GM18511 (cell line): ENCODE measurements around the gene CD52.
A peak's percentile ranks its signal among the peaks of the same experiment; 100 is the strongest.
"Not testable (repeated sequence)": the region's sequence is repeated elsewhere in the genome, so short reads cannot be mapped to it uniquely, and the experiment has no call there.

Source experiments
- ATAC-seq: cut with Tn5 transposase; IDR thresholded peaks from one replicate; pipeline ENCODE4 v1.9.1; 2021; ENCODE audit warnings: mild to moderate bottlenecking, moderate library complexity; ENCODE audit not compliant: unreplicated experiment

The CD52 gene

DNA sequence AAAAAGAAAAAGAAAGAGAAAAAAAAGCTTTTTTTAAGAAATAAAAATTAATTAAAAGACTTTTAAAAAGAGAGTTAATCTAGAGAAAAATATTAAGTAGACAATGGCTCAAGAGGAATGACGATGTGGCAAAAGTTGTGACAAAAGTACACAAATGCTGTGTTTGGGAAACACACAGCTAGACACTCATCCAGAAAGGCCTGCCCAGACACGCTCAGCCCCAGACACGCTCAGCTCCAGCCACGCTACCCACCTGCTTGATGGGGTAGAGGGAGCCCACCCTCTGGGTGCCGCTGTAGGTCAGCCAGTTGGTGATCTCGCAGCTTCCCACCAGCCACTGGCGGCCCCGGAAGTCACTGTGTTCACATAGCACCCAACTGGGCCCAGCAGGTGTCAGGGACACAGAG lies 10.2 kb downstream of the CD52 start:
- ATAC-seq, result no peak

DNA sequence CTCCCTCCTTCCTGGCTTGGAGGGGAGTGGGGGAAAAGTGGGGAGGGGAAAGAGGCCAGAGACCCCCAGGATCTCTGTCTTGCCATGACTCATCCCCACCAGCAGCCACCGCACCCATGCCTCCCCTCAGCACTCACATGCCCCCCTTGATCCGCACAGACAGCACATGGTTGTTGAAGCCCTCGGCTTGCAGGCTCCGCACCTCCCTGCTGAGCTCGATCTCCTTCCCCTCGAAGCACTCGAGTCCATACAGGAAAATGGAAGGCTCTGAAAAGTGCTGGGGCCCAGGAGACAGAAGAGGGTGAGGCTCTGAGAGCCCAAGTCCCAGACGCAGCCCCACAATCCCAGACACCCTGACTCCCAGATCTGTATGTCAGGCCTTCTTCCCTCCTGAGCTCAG lies 10.8 kb downstream of the CD52 start:
- no peak for ATAC-seq

DNA sequence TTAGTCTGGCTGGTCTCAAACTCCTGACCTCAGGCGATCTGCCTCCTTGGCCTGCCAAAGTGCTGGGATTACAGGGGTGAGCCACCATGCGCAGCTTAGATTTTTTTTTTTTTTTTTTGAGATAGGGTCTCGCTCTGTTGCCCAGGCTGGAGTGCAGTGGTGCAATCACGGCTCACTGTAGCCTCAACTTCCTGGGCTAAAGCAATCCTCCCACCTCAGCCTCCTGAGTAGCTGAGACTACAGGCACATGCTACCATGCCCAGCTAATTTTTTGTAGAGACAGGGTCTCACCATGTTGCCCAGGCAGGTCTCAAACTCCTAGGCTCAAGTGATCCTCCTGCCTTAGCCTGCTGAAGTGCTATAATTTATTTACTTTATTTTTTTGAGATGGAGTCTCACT lies 11.6 kb downstream of the CD52 start:
- not testable (repeated sequence) for ATAC-seq

DNA sequence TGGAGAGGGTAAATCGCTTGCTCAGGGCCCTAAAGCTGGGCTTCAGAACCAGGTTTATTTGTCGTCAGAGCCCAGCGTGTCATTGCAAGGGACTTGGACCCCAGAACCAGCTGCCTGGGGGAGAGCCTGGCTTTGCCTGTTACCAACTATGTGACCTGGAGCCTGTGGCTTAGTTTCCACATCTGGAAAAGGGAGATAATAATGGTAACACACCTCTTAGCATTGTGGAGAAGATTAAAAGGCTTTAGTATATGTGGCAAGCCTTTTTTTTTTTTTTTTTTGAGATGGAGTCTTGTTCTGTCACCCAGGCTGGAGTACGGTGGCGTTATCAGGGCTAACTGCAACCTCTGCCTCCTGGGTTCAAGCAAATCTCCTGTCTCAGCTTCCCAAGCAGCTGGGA lies 12.5 kb downstream of the CD52 start:
- ATAC-seq, result no peak

DNA sequence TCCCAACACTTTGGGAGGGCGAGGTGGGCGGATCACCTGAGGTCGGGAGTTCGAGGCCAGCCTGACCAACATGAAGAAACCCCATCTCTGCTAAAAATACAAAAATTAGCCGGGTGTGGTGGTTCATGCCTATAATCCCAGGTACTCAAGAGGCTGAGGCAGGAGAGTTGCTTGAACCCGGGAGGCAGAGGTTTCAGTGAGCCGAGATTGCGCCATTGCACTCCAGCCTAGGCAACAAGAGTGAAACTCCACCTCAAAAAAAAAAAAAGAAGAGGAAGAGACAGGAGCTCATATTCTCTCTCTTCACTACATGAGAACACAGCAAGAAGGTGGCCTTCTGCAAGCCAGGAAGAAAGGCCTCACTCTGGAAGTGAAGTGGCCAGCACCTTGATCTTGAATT lies 15.6 kb downstream of the CD52 start:
- not testable (repeated sequence) for ATAC-seq

DNA sequence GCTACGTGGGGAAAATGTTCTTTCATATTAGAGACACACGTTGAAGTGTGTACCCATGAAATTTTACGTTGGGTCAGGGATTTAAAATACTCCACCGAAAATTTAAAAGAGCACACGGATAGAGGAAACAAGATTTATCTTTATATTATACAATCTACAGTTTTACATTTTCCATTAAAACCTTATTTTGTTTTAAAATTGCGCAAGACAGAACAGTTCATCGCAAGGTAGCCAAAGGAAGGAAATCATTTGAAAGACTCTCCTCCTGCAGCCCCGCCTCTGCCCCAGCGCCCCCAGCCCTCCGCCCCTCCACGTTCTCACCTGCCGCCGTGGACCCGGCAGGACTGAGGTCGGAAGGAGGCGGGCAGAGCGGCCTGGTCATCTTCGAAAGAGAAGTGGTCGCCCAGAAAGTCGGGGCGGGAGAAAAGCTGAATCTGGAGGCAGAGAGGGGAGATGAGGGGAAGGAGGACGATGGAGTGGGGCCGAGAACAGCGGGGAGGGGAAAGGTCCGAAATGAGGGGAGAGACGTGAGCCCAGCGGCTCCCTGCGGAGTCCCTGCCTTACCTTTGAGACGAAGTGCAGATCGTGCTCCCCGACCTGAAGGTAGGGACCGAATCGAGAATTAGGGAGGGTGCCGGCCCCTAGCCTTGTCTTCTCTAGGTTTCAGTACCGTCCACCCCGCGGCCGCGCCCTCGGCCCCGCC lies 18.2 kb downstream of the CD52 start:
- no peak for ATAC-seq

DNA sequence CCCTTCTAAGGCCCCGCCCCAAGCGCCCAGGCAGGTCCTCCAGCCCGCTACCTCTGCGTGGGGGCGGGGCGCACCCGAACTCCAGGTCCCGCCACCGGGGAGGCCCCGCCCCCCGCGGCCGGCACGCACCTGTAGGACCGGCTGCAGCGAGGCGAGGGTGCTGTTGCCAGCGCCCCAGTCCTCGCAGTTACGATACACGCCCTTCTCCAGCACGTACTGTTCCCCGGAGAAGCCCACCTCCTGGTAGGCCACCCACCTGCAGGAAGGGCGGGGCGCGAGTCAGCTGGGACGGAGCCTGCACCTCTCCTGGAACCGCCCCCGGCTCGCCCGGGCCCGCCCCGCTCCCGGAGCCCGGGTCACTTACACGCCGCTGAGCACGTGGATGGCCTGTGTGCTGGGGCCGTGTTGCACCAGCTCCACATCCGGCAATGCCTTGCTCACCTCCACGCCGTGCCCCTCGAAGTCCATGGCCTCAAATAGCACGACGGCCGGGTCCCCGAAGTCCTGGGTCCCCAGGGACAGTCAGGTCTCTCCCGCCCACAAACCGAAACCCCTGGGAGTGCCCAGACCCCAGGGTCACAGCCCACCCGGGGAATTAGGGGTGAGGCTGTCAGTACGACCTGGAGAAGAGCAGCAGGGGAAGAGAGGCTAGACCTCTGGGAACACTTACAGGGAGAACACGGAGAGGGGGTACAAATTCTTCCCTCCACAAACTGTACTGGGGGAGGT lies 18.9 kb downstream of the CD52 start:
- ATAC-seq, result peak; percentile 55

DNA sequence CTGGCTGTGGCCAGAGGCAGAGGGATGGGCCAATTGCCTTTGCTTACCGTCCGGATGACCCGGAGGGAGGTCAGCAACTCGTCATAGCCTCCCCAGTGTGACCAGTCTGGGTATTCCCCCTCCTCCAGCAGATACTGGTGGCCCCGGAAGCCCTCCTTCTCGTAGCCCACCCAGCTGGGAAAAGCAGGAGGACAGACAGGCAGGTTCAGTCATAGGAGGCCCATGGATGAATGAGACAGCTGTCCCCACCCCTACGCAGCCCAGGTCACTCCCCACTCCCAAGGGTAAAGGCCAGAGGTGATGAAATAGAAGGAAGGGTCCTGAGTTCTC lies 19.4 kb downstream of the CD52 start:
- ATAC-seq, result no peak

DNA sequence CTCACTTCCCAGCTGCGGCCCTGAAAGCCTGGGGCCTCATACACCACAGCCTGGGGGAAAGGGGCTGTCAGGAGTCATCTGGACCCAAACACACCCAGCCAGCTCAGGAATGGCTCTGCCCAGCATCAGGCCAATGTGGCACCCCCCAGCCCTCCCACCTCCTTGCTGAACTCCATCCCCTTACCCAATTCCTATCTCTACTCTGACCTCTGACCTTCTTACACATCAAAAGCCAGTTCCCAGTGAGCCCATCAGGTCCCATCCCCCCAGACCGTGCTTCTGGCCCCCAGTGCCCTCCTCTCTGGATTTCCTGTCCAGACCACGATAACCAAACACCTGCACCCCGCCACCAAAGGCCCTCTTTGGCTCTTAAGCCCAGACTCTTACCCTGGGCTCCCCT lies 19.9 kb downstream of the CD52 start:
- no peak for ATAC-seq

DNA sequence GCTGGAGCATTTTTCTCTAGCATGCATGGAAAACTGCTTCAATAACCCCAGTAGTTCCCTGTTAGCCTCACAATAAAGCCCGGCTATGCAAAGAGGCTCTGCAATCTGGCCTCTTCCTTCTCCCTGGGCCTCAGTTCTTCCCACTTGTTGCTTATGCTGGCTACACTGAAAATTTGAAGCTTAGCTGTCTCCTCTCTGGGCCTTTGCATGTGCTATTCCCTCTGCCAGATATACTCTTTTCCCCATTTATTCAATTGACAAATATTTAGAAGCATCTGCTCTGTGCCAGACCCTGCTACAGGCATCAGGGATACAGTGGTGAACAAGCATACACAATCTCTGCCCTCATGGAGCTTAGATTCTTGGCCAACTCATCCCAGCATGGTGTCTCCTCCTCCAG lies 20.9 kb downstream of the CD52 start:
- ATAC-seq, result no peak

DNA sequence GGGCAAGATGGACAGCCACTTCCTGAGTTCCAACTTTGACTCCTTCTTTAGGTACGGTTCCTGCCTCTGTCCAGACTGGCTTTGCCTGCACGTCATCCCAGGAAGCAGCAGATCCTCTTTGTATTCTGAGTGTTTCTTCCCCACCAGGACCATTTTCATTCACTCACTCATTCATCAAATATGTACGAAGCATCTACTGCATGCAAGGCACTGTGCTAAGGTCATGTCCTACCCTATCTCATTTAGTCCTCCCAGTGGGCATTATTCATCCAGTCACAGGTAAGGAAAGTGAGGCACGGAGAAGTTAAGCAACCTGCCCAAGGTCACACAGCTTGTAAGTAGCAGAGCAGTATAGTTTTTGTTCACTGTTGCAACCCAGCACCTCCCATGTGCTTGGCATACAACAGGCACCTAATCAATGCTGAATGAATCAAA lies 22.3 kb downstream of the CD52 start:
- ATAC-seq, result no peak

DNA sequence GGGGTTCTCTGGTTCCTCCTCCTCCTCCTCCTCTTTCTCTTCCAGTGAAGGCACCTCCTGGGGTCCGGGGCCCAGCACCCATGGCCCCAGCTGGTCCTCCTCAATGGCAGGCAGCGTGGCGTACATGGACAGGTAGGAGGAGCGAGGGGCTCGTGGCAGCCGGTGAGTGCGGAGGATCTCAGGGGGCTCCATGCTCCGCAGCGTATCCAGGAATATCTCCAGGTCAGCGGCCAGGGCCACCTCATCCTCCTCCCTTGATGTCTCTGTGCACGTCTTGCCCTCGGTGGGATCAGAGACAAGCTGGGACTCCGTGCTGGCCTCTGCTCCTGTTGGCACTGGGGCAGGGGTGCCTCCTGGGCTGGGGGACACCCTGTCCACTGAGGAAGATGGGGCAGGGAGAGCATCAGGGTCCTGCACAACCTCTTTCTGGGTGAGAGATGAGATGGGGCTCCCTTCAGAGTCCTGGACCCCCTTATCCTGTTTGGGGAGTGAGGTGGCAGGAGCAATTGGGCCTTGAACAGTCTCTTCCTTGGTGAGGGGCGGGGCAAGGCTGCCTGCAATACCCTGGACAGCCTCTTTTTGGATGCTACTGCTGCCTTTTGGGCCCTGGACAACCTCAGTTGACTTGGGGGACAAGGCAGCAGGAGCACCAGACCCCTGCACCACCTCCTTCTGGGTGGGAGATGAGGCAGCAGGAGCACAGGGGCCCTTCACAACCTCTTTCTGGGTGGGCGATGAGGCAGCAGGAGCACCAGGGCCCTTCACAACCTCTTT lies 26.6 kb downstream of the CD52 start:
- no peak for ATAC-seq

DNA sequence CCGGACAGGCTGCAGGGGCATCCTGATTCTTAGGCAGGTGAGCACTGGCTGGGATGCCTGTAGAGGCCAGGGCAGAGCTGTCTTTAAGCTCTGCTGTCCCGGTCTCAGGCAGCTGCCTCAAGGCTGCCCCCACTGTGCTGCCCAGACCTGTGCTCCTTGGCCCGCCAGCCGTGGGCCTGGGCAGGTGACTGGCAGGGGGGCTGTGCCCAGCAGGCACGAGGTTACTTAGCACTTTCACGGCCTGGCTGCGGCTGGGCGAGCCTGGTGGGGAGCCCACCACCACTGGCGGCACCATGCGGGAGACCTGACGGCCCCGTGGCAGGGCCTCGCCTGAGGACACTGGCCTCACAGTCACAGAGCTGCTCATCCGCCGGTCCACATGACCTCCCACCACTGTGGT lies 28.0 kb downstream of the CD52 start:
- ATAC-seq, result no peak

DNA sequence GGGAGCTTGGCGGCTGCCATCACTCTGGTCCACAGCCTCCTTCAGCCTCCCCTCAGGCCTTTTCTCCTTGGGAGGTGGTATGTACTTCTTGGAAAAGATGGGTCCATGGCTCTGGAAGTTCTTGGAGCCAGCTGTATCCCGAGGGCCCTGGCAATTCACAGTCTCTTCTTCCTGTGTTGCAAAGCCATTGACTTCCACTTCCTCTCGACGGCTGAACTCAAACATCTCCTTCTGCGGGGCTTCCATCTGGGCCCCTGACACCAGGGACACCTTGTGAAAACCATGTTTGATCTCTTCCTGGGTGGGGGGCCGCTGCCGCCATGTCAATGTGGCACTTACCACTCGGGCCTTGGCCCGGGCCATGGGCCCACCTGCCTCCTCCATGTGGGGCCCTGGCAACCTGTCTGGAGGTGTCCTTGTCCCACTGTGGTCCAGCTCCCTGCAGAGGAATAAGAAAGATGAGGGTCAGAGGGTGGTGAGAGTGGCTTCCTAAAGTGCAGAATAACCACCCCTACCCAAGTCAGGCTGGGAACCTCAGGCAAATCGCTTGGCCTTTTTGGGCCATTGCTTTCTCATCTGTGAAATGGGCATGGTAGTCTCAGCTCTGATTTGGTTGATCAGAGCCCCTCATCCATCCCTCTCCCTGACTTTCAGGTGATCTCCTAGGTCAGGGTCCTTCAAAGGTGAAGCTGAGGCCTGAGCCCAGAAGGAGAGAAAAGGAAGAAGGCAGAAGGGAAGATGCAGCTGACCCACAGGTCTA lies 28.7 kb downstream of the CD52 start:
- ATAC-seq, result no peak

DNA sequence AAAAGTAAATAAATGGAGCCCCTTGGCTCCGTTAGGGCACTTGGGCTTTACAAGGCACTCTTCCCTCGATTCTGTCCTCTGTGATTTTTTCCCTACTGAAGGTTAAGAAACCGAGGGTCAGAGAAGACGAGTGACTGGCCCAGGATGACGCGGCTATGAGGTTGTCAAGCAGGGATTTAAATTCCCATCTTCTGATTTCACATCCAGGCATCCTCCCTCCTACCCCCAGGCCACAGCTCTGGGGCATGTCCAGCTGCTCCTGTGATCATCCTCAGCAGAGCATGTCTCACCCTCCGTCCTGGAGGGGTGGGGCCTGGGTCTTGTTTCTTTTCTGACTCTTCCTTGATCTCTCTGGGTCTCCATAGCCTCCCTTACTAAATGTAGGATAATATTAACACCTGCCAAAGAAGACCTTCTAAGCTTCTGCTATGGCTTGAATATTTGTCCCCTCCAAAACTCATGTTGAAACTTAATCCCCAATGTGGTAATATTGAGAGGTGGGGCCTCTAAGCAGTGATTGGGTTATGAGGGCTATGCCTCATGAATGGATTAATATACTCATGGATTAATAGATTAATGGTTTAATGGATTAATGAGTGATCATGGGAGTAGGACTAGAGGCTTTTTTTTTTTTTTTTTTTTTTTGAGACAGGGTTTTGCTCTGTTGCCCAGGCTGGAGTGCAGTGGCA lies 31.6 kb downstream of the CD52 start:
- ATAC-seq, result no peak

DNA sequence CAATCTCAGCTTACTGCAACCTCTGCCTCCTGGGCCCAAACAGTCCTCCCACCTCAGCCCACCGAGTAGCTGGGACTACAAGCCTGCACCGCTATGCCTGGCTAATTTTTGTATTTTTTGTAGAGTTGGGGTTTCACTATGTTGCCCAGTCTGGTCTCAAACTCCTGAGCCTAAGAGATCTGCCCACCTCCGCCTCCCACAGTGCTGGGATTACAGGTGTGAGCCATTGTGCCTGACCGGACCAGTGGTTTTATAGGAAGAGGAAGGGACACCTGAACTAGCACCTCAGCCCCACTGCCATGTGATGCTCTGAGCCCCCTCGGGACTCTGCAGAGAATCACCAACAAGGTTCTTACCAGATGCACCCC lies 32.1 kb downstream of the CD52 start:
- no peak for ATAC-seq

DNA sequence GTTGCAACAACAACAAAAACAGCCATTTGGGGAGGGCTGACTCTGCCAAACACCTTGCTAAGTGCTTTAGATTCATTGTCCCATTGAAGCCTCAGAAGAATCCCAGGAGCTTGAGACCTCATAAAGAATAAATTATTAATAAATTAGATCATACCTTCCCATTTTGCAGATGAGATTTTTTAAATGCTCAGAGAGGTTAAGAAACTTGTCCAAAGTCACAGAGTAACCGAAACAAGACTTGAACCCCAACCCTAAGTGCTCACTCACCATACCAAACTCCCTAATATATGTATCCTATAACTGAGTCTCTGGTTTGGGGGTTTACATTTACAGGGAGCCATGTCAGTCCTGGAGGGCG lies 32.6 kb downstream of the CD52 start:
- no peak for ATAC-seq

DNA sequence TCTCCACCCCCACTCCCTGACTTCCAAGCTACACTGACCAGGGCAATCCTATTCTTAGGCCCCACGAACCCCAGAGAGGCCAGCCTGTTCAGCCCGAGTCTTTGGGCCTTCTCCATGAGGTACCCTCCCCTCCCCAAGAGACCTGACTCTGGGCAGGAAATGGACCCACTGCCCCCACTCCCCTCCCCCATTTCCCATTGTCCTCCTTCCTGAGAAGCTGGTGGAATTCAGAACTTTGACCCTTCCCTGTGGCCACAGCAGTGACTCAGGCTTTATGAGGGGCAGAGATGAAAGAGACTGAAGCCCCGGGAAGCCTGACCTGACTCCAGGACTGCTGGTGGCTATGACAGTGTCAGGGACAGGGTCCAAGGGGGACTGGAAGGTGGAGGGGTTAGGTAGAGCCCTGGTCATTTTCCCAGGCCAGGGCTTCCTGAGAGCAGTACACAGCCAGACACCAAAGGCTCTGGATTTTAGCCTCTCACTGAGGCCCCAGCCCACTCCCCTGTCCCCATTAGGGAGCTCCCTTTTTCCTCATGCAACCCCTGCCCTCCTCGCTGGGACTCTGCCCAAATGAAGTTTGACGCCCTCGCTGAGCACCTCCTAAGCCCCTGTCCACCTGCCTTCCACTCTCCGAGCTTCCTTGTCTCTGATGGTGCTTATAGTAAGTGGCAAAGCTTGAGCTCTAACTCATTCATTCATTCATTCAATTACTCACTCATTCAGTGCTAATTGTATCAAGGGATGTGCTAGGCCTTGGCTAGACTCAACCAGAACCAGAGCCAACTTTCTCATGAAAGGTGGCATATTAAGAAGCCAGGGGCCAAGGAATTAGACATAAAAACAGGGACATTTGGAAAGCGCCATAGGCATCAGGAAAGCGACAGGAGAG lies 33.2 kb downstream of the CD52 start:
- no peak for ATAC-seq

DNA sequence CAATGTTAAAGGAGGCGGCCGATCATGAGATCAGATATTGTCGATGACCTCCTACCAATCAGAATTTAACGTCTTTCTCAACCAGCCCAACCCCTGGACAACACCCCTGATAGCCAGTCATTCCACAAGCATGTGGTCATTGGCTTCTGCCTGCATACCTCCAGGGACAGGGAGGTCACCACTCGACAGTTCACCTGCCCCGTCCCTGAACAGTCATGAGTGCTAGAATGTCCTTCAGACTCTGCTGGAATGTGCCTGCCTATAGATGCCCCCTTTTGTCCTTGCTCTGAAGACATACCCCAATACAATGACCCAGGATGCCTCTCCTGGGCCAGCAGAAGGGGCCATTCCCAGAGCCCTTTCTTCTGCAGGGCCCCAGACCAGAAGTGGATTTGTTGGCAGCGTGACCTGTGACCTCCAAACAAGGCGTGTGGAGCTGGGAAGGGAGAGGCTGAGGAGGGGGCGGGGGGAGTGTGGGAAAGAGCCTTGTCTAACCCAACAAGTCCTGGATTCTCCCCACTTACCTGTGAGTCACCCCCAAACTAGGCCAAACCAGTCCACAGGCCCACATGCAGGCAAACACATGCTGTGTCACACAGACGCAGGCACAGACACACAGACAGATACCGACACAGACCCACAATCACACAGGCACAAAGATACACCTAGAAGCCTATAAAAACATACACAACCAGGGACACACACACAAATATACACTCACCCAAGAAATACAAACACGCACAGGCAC lies 34.0 kb downstream of the CD52 start:
- ATAC-seq, result no peak
